Loucy (cell line): ENCODE data around the gene CRNKL1.
"Not testable (repeated sequence)": the region's sequence is repeated elsewhere in the genome, so short reads cannot be mapped to it uniquely, and the experiment has no call there.

Experiments used
- CTCF ChIP-seq: fragments of 200-600 bp; sonication (generic); conservative IDR thresholded peaks from 2 replicates; pipeline ENCODE4 v1.5.1; 2014; ENCODE audit warnings: mild to moderate bottlenecking, antibody characterized with exemption, low read length
- EZH2phosphoT487 ChIP-seq: fragments of 200-600 bp; IDR thresholded peaks from 2 replicates; pipeline ENCODE4 v1.6.1; 2018; ENCODE audit warnings: antibody characterized with exemption, mild to moderate bottlenecking, moderate library complexity, borderline replicate concordance

- not testable (repeated sequence) for TF ChIP-seq CTCF, EZH2phosphoT487
These were observed 48.3 kb downstream of the CRNKL1 start for GRCh38 chr20:20003955-20004322.
